NAMALWA (cell line): ENCODE measurements around the gene KIF17.

ENCODE experiments used
- DNase-seq: peaks from one replicate; pipeline ENCODE4 v3.0.0-alpha.2; 2015; ENCODE audit warnings: low spot score

The KIF17 gene

GRCh38 chr1:20625176-20626097, 92.4 kb downstream of the KIF17 start:
- DNase-seq = no peak

DNA sequence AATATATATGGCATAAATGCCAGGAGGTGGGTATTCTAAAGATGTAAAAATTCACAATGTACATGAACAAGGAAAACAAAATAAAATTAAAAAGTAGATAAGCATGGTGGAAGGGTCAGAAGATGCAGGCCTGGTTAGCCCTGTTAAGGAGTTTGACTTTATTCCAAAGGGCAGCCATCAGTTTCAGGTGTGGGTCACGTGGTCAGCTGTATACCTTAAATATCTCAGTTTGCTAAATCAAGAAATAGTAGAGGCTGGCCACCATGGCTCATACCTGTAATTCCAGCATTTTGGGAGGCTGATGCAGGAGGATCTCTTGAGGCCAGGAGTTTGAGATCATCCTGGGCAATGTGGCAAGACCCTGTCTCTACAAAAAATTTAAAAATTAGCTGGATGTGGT, 93.1 kb downstream of the KIF17 start:
- no peak for DNase-seq

DNA sequence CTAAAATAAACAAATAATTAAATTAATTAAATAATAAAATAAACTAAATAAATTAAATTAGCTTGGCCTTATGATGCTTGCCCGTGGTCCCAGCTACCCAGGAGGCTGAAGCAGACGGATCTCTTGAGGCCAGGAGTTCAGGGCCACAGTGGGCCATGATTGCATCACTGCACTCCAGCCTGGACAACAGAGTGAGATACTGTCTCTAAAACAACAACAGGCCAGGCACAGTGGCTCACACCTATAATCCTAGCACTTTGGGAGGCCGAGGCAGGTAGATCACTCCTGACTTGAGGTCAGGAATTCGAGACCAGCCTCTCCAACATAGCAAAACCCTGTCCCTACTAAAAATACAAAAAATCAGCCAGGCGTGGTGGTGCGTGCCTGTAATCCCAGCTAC, 96.8 kb downstream of the KIF17 start:
- DNase-seq = no peak

DNA sequence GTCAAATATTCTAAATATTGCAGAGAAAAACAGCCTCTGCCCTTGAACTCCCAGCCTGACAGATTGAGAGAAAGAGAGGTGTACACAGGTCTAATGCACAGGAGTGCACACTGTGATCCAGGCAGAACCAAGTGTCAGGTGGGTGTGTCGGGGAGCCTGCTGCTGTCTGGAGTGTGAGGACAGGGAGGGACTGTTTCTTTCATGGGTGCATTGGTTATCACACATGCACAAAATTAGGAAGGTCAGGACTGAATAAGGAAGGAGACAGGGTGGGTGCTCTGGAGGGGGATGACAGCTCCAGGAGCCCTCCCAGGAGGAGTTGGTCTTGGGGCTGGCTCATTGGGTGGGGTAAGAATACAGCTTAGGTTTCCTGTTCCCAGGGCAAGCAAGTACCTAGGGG, 97.8 kb downstream of the KIF17 start:
- no peak for DNase-seq

- DNase-seq = no peak
These were observed 99.3 kb downstream of the KIF17 start for GRCh38 chr1:20618550-20618949.

DNA sequence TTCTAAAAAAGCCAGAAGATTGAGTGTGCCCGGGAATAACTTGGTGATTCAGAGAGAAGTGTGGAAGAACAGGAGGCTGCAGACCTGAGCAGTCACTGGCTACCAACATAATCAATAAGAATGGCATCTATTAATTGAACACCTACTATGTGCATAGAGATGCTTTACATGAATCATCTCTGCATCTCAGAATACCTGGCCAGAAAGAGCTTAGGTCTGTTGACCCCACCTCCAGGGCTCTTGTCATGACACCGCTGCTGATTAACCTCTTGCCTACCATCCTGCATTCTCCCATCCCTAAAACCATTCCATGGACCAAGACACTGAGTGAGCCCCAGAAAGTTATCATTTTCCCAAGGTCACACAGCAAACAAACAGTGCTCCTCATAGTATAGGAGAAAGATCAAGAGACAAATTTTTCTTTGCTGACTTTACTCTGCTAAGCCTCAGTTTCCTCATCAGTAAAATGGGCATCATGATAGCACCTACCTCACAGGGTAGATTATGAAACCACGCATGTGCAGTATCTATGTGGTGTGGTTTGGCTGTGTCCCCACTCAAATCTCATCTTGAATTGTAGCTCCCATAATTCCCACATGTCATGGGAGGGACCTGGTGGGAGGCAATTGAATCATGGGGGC, 100.8 kb downstream of the KIF17 start:
- no peak for DNase-seq

GRCh38 chr1:20615946-20616846, 101.6 kb downstream of the KIF17 start:
- no peak for DNase-seq

GRCh38 chr1:20614131-20614579, 103.7 kb downstream of the KIF17 start:
- no peak for DNase-seq
